ENCODE data around the gene SMIM13. TPM values are rescaled to one million over a fixed set of nuclear protein-coding genes. Genes with fewer than 3 reads are reported as not detected.

The SMIM13 gene
- polyA plus RNA-seq, 1 donor (not counting 4 experiments of a cell fraction or from before 2014, with no cell fraction given): 7.7 TPM

DNA sequence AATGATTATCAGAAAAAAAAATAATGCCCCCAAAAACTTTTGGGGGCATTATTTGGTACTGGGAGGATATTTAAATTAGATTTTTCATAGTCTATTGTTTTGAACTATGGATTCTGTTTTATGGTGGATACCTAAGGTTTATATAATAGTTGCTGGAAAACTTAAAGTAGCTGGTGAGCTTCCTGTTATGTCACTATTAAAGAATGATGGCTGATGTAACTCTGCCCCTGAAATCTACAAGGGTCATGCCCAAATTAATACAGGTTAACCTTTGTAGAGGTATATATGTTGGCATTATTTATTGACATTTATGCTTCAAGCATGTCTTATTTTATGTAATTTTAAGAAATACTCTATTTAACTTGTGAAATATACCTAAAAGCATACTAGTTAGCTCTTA, 43.2 kb downstream of the SMIM13 start:
- FAIRE-seq: no peak

DNA sequence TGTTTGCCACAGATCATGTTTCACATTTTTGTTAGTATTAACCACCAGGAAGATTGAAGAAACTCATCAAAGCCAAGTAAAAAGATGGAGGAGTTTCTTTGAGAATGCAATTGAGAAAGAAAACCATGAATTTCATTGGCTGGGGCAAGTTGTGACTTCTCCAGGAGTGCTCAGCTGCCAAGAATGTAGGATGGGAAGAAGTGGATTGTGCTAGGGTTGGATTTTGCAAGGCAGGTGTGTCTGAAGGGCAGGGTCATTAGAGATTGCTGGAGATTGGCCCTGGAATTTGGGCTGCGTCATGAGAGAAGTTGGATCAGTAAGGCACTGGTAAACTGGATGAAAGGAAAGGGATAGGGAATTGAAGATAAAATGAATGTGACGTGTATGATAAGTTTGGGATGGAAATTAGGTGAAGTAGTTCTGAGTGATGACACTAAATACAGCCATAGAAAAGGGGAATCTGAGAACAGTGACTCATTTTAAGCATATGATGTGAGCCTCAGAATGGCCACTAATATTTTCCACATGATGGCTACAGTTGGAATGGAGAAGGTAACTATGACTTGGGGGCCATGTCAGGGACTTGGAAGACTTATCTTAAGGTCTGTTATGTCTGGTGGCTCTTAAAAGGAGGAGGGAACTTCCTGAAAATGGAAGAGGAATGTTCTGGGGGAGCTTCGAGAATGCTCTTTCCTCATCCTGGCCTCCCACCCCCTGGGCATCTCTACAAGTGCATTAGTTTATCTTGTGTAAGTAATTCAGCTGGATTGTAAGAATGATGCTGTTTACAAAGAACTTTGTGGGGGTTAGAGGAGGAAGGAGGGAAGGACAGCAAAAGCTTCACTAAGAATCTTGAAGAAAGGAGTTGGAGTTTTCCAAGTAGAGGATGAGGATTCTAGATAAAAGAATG, 45.7 kb downstream of the SMIM13 start:
- Histone ChIP-seq H3K27ac (ENCODE audit: control insufficient read depth, insufficient read depth, low read length) (peak overlapping the region; percentile 87), H3K4me1 (ENCODE audit: control insufficient read depth, extremely low read depth, insufficient read depth, low read length) (peaks cover 62% of the 10 kb centered on the region), H3K9me1 (ENCODE audit: control insufficient read depth, extremely low read depth, insufficient read depth, low read length) (no peaks in the 10 kb centered on the region), H3K9me3 (ENCODE audit: control insufficient read depth, low read depth, low read length) (no peaks in the 10 kb centered on the region), H4K20me1 (ENCODE audit: control insufficient read depth, extremely low read depth, insufficient read depth, low read length) (no peaks in the 10 kb centered on the region), H3K79me2 (ENCODE audit: control insufficient read depth, insufficient read depth, low read length) (no peaks in the 10 kb centered on the region), H2AFZ (ENCODE audit: control insufficient read depth, low read length) (peak overlapping the region; percentile 18), H3K4me3 (ENCODE audit: control insufficient read depth in 2 of 3, extremely low read depth in 1 of 3, insufficient read depth in 2 of 3, low read depth in 1 of 3, low read length in 3 of 3) (peak overlapping the region in 2 of 3 experiments; percentile 37 to 38), H3K27me3 (ENCODE audit: control insufficient read depth, extremely low read depth, insufficient read depth, low read length) (no peaks in the 10 kb centered on the region), H3K9ac (ENCODE audit: control insufficient read depth, extremely low read depth, insufficient read depth, low read length) (peak overlapping the region; percentile 31), H3K4me2 (ENCODE audit: control insufficient read depth, extremely low read depth, insufficient read depth, low read depth, low read length) (peak overlapping the region; percentile 75), H3K36me3 (ENCODE audit: control insufficient read depth in 2 of 2, extremely low read depth in 1 of 2, insufficient read depth in 2 of 2, low read length in 2 of 2) (peaks cover 5 to 7% of the 10 kb centered on the region in 2 experiments)
- DNase-seq (ENCODE audit: low read depth, low spot score): peak; percentile 89
- dilution Hi-C loops (cut with MboI; ENCODE audit: extremely low pct_ligation_motif_present, low sequenced_read_pairs): no loop called here
- no peak for TF ChIP-seq EZH2 (IDR thresholded peaks at IDR 0.05; ENCODE audit: low read length)
- TF ChIP-seq, protein P1, sequence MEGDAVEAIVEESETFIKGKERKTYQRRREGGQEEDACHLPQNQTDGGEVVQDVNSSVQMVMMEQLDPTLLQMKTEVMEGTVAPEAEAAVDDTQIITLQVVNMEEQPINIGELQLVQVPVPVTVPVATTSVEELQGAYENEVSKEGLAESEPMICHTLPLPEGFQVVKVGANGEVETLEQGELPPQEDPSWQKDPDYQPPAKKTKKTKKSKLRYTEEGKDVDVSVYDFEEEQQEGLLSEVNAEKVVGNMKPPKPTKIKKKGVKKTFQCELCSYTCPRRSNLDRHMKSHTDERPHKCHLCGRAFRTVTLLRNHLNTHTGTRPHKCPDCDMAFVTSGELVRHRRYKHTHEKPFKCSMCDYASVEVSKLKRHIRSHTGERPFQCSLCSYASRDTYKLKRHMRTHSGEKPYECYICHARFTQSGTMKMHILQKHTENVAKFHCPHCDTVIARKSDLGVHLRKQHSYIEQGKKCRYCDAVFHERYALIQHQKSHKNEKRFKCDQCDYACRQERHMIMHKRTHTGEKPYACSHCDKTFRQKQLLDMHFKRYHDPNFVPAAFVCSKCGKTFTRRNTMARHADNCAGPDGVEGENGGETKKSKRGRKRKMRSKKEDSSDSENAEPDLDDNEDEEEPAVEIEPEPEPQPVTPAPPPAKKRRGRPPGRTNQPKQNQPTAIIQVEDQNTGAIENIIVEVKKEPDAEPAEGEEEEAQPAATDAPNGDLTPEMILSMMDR (optimal IDR thresholded peaks at IDR 0.05 in 1 of 3, IDR thresholded peaks at IDR 0.05 in 1 of 3, conservative IDR thresholded peaks at IDR 0.05 in 1 of 3; ENCODE audit: extremely low read depth in 1 of 3, insufficient read depth in 2 of 3, low read length in 3 of 3): no peak
- peak; percentile 93 for FAIRE-seq

More for the DNA sequence above, 43.2 kb downstream of the SMIM13 start:
- Histone ChIP-seq H3K36me3 (ENCODE audit: control insufficient read depth in 2 of 2, extremely low read depth in 1 of 2, insufficient read depth in 2 of 2, low read length in 2 of 2) (peaks cover 5 to 7% of the 10 kb centered on the region in 2 experiments), H3K4me3 (ENCODE audit: control insufficient read depth in 2 of 3, extremely low read depth in 1 of 3, insufficient read depth in 2 of 3, low read depth in 1 of 3, low read length in 3 of 3) (no peak overlapping the region), H3K9me1 (ENCODE audit: control insufficient read depth, extremely low read depth, insufficient read depth, low read length) (no peaks in the 10 kb centered on the region), H2AFZ (ENCODE audit: control insufficient read depth, low read length) (no peak overlapping the region), H3K4me1 (ENCODE audit: control insufficient read depth, extremely low read depth, insufficient read depth, low read length) (peaks cover 42% of the 10 kb centered on the region), H3K27me3 (ENCODE audit: control insufficient read depth, extremely low read depth, insufficient read depth, low read length) (no peaks in the 10 kb centered on the region), H3K79me2 (ENCODE audit: control insufficient read depth, insufficient read depth, low read length) (peaks cover 7% of the 10 kb centered on the region), H4K20me1 (ENCODE audit: control insufficient read depth, extremely low read depth, insufficient read depth, low read length) (no peaks in the 10 kb centered on the region), H3K9ac (ENCODE audit: control insufficient read depth, extremely low read depth, insufficient read depth, low read length) (no peak overlapping the region), H3K27ac (ENCODE audit: control insufficient read depth, insufficient read depth, low read length) (no peak overlapping the region), H3K4me2 (ENCODE audit: control insufficient read depth, extremely low read depth, insufficient read depth, low read depth, low read length) (no peak overlapping the region), H3K9me3 (ENCODE audit: control insufficient read depth, low read depth, low read length) (no peaks in the 10 kb centered on the region)
- TF ChIP-seq EZH2 (IDR thresholded peaks at IDR 0.05; ENCODE audit: low read length): no peak
- TF ChIP-seq, protein P1 (optimal IDR thresholded peaks at IDR 0.05 in 1 of 3, IDR thresholded peaks at IDR 0.05 in 1 of 3, conservative IDR thresholded peaks at IDR 0.05 in 1 of 3; ENCODE audit: extremely low read depth in 1 of 3, insufficient read depth in 2 of 3, low read length in 3 of 3): no peak
- no peak for DNase-seq (ENCODE audit: low read depth, low spot score)
- dilution Hi-C loops (cut with MboI; ENCODE audit: extremely low pct_ligation_motif_present, low sequenced_read_pairs): no loop called here

All from keratinocyte (primary cell).